DND-41 (cell line): ENCODE data around the gene MVK.

Experiments used
- ATAC-seq: fragments of 200-7000 bp; cut with Tn5 transposase; 3 replicates; pipeline ENCODE4 v1.9.1; 2021; ENCODE audit warnings: low read depth; ENCODE audit not compliant: insufficient read depth
- DNase-seq: peaks from one replicate; pipeline ENCODE4 v3.0.0-alpha.2; 2020
- H2AFZ ChIP-seq: 2 replicates; pipeline ENCODE4 v1.6.0; 2012; ENCODE audit warnings: low read depth, low read length
- H3K27ac ChIP-seq: 2 replicates; pipeline ENCODE4 v1.5.1; 2012; ENCODE audit warnings: low read length, inconsistent platforms
- H3K27me3 ChIP-seq: fragments of 200-600 bp; sonication (generic); 2 replicates; pipeline ENCODE4 v1.6.0; 2012; ENCODE audit warnings: low read length, mild to moderate bottlenecking, inconsistent platforms; ENCODE audit not compliant: insufficient read depth, poor library complexity
- H3K36me3 ChIP-seq: 2 replicates; pipeline ENCODE4 v1.5.1; 2012; ENCODE audit warnings: low read length, inconsistent platforms; ENCODE audit not compliant: insufficient read depth
- H3K4me1 ChIP-seq: 2 replicates; pipeline ENCODE4 v1.5.1; 2012; ENCODE audit warnings: mild to moderate bottlenecking, low read length; ENCODE audit not compliant: insufficient read depth
- H3K4me2 ChIP-seq: 2 replicates; pipeline ENCODE4 v1.6.0; 2012; ENCODE audit warnings: mild to moderate bottlenecking, moderate library complexity, low read length, inconsistent platforms; ENCODE audit not compliant: insufficient read depth
- H3K4me3 ChIP-seq, 2 experiments: fragments of 200-600 bp in 1 of 2; shearing (Covaris generic) in 1 of 2; 2 replicates each; pipeline ENCODE4 v1.5.1; 2012 to 2016; ENCODE audit warnings: inconsistent platforms in 2 of 2, low read length in 2 of 2, mild to moderate bottlenecking in 2 of 2, low read depth in 1 of 2, moderate library complexity in 1 of 2
- H3K79me2 ChIP-seq: 2 replicates; pipeline ENCODE4 v1.6.0; 2012; ENCODE audit warnings: low read length, inconsistent platforms; ENCODE audit not compliant: insufficient read depth
- H3K9ac ChIP-seq: 2 replicates; pipeline ENCODE4 v1.6.0; 2012; ENCODE audit warnings: low read depth, mild to moderate bottlenecking, inconsistent platforms, low read length, moderate library complexity
- H3K9me3 ChIP-seq: 2 replicates; pipeline ENCODE4 v1.5.1; 2012; ENCODE audit warnings: low read length, moderate library complexity, mild to moderate bottlenecking, inconsistent platforms; ENCODE audit not compliant: insufficient read depth, severe bottlenecking
- H4K20me1 ChIP-seq: 2 replicates; pipeline ENCODE4 v1.6.0; 2012; ENCODE audit warnings: low read length; ENCODE audit not compliant: insufficient read depth
- EZH2 ChIP-seq: IDR thresholded peaks from 3 replicates; pipeline ENCODE4 v1.6.1; 2012; ENCODE audit warnings: borderline replicate concordance, low read depth, mild to moderate bottlenecking, moderate library complexity, low read length, inconsistent platforms; ENCODE audit not compliant: severe bottlenecking
- TF ChIP-seq, protein P1 (sequence below): IDR thresholded peaks from 2 replicates; pipeline ENCODE4 v1.5.1; 2012; ENCODE audit warnings: borderline replicate concordance, low read length, moderate library complexity, mild to moderate bottlenecking; ENCODE audit not compliant: poor library complexity, severe bottlenecking; ENCODE audit errors: extremely low read depth

The MVK gene

DNA sequence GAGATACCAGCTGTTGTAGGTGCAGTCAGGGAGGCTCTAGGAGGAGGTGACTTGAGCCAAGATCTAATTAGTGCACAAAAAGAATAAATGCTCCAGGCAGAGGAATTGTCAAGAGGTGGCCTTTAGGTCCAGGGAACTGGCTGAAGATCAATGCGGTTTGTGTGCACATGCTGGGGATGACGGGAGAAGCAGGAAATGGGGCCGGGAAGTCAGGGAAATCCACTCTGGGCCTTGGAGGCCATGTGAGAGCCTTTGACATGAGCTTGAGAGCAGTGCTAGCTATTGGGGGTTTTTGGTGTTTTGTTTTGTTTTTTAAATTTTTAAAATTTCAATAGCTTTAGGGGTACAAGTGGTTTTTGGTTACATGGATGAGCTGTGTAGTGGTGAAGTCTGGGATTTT, 67.4 kb downstream of the MVK start:
- Histone ChIP-seq H2AFZ (no peak overlapping the region), H3K36me3 (no peaks in the 10 kb centered on the region), H3K27ac (no peak overlapping the region), H4K20me1 (no peaks in the 10 kb centered on the region), H3K9ac (no peak overlapping the region), H3K79me2 (no peaks in the 10 kb centered on the region), H3K9me3 (no peaks in the 10 kb centered on the region), H3K4me1 (no peaks in the 10 kb centered on the region), H3K4me3 (no peak overlapping the region), H3K27me3 (peaks cover 4% of the 10 kb centered on the region), H3K4me2 (no peak overlapping the region)
- DNase-seq (no peak), ATAC-seq (no peak)
- TF ChIP-seq EZH2 = no peak
- TF ChIP-seq, protein P1, sequence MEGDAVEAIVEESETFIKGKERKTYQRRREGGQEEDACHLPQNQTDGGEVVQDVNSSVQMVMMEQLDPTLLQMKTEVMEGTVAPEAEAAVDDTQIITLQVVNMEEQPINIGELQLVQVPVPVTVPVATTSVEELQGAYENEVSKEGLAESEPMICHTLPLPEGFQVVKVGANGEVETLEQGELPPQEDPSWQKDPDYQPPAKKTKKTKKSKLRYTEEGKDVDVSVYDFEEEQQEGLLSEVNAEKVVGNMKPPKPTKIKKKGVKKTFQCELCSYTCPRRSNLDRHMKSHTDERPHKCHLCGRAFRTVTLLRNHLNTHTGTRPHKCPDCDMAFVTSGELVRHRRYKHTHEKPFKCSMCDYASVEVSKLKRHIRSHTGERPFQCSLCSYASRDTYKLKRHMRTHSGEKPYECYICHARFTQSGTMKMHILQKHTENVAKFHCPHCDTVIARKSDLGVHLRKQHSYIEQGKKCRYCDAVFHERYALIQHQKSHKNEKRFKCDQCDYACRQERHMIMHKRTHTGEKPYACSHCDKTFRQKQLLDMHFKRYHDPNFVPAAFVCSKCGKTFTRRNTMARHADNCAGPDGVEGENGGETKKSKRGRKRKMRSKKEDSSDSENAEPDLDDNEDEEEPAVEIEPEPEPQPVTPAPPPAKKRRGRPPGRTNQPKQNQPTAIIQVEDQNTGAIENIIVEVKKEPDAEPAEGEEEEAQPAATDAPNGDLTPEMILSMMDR = no peak

DNA sequence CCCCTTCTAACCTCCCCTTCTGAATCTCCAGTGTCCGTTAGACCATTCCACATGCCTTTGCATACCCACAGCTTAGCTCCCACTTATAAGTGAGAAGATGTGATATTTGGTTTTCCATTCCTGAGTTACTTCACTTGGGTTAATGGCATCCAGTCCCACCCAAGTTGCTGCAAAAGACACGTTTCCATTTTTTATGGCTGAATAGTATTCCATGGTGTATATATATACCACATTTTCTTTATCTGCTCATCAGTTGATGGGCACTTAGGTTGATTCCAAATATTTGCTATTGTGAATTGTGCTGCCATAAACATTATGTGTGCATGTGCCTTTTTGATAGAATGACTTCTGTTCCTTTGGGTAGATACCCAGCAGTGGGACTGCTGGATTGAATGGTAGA, 67.8 kb downstream of the MVK start:
- Histone ChIP-seq H3K36me3 (no peaks in the 10 kb centered on the region), H3K27me3 (peaks cover 5% of the 10 kb centered on the region), H3K4me3 (no peak overlapping the region), H4K20me1 (no peaks in the 10 kb centered on the region), H2AFZ (no peak overlapping the region), H3K9ac (no peak overlapping the region), H3K79me2 (no peaks in the 10 kb centered on the region), H3K27ac (no peak overlapping the region), H3K9me3 (no peaks in the 10 kb centered on the region), H3K4me2 (no peak overlapping the region), H3K4me1 (no peaks in the 10 kb centered on the region)
- TF ChIP-seq, protein P1 = no peak
- no peak for TF ChIP-seq EZH2
- ATAC-seq = no peak
- no peak for DNase-seq

DNA sequence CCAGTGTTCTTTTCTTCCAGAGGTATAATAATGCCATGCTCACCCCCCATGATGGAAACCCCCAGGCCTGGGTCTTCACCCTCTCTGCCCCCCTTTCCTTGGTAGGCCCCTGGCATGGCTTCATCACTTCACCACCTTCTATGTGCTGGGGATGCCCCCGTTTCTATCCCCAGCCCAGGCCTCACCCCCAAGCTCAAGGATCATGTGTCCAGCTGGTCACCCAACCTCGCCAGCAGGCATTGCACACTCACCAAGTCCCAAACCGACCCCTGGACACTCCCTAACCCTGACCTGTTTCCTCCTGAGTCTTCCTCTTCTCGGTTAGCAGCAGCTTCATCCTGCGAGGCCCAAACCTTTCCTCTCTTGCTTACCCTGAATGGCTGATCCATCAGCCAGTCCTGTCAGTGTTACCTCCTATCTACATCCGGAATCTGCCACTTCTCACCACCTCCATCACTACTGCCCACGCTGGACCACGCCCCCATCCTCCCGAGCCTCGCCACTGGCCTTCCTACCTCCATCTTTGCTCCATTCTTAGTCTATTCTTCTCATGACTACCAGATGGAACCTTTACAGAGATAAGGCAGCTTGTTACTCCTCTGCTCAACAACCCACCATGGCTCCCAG, 69.0 kb downstream of the MVK start:
- Histone ChIP-seq H3K9ac (no peak overlapping the region), H3K36me3 (no peaks in the 10 kb centered on the region), H3K27ac (no peak overlapping the region), H3K4me1 (no peaks in the 10 kb centered on the region), H3K4me2 (no peak overlapping the region), H3K9me3 (no peaks in the 10 kb centered on the region), H3K79me2 (no peaks in the 10 kb centered on the region), H2AFZ (no peak overlapping the region), H3K27me3 (peaks cover 8% of the 10 kb centered on the region), H4K20me1 (no peaks in the 10 kb centered on the region), H3K4me3 (no peak overlapping the region)
- no peak for ATAC-seq
- TF ChIP-seq EZH2 = no peak
- TF ChIP-seq, protein P1 = no peak
- DNase-seq = no peak

DNA sequence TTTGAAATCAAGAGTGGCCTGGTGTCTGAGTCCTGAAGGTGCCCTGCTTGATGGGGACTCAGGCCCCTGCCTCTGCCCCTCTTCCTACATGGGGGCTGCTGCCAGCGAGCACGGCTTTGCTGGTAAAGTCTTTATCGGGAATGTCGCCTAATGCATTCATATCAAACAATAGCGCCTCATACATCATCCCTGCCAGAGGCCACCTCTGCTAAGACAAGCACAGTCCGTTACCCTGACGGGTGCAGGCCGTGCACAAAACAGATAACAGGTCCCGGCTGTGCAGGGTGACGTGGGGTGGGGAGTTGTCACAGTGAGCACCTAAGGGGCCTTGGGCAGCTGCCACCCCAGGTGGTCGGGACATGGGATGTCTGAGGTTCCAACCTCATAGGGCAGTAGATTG, 71.6 kb downstream of the MVK start:
- no peak overlapping the region for H2AFZ ChIP-seq

More for the DNA sequence above, 71.6 kb downstream of the MVK start:
- Histone ChIP-seq H3K4me3 (no peak overlapping the region), H3K79me2 (no peaks in the 10 kb centered on the region), H3K4me2 (no peak overlapping the region), H3K36me3 (no peaks in the 10 kb centered on the region), H3K9me3 (no peaks in the 10 kb centered on the region), H3K27me3 (peaks cover 8% of the 10 kb centered on the region), H3K27ac (no peak overlapping the region), H3K9ac (no peak overlapping the region), H3K4me1 (no peaks in the 10 kb centered on the region), H4K20me1 (no peaks in the 10 kb centered on the region)
- no peak for ATAC-seq
- TF ChIP-seq, protein P1 = no peak
- TF ChIP-seq EZH2 = no peak
- no peak for DNase-seq
